Liver (tissue), 9 donors: ENCODE data around the gene SET. TPM values are rescaled to one million over a fixed set of nuclear protein-coding genes. Genes with fewer than 3 reads are reported as not detected.
A peak's percentile ranks its signal among the peaks of the same experiment; 100 is the strongest.
"Not testable (repeated sequence)": the region's sequence is repeated elsewhere in the genome, so short reads cannot be mapped to it uniquely, and the experiment has no call there.

Experiments
- DNase-seq: peaks from one replicate; pipeline ENCODE4 v3.0.0-alpha.2; 2017; ENCODE audit warnings: low spot score
- H3K27ac ChIP-seq, 2 donors: one replicate each; pipeline ENCODE4 v1.7.0; 2013; ENCODE audit warnings: inconsistent platforms in 2 of 2, low read length in 2 of 2, control low read depth in 1 of 2, low read depth in 1 of 2, mild to moderate bottlenecking in 1 of 2
- H3K27me3 ChIP-seq, 4 donors: one replicate each; pipeline versions ENCODE4 v1.6.1 to v1.7.0; 2013; ENCODE audit warnings: low read length in 3 of 4, inconsistent platforms in 1 of 4, mild to moderate bottlenecking in 1 of 4, moderate library complexity in 1 of 4; ENCODE audit not compliant: control insufficient read depth in 4 of 4, insufficient read depth in 4 of 4
- H3K36me3 ChIP-seq, 4 donors: one replicate each; pipeline versions ENCODE4 v1.6.1 to v1.7.0; 2013; ENCODE audit warnings: low read length in 3 of 4, mild to moderate bottlenecking in 3 of 4, low read depth in 1 of 4, moderate library complexity in 1 of 4; ENCODE audit not compliant: control insufficient read depth in 4 of 4, insufficient read depth in 3 of 4
- H3K4me1 ChIP-seq, 4 donors: one replicate each; pipeline versions ENCODE4 v1.6.1 to v1.7.0; 2013; ENCODE audit warnings: low read length in 3 of 4, mild to moderate bottlenecking in 3 of 4, moderate library complexity in 1 of 4; ENCODE audit not compliant: control insufficient read depth in 4 of 4, insufficient read depth in 4 of 4
- H3K4me3 ChIP-seq, 3 donors: one replicate each; pipeline versions ENCODE4 v1.6.1 to v1.7.0; 2013; ENCODE audit warnings: low read length in 3 of 3, control low read depth in 1 of 3, low read depth in 1 of 3, mild to moderate bottlenecking in 1 of 3
- H3K9ac ChIP-seq, 2 donors: one replicate each; pipeline ENCODE4 v1.7.0; 2013; ENCODE audit warnings: low read length in 2 of 2, mild to moderate bottlenecking in 2 of 2, moderate library complexity in 2 of 2, control low read depth in 1 of 2, low read depth in 1 of 2
- H3K9me3 ChIP-seq, 4 donors: one replicate each; pipeline versions ENCODE4 v1.6.1 to v1.7.0; 2013; ENCODE audit warnings: low read length in 3 of 4; ENCODE audit not compliant: control insufficient read depth in 4 of 4
- ATF3 ChIP-seq: IDR thresholded peaks from 2 replicates; pipeline ENCODE4 v1.6.1; 2016; ENCODE audit warnings: antibody characterized with exemption
- CTCF ChIP-seq: fragments of 150-350 bp; IDR thresholded peaks from 2 replicates; pipeline ENCODE4 v1.5.1; 2017; ENCODE audit warnings: improper control_type of control experiment, low read depth, low read length; ENCODE audit not compliant: missing input control
- EGR1 ChIP-seq, 2 donors: IDR thresholded peaks; 2 replicates each; pipeline ENCODE4 v1.6.1; 2016 to 2018; ENCODE audit warnings: antibody characterized with exemption in 2 of 2, low read depth in 2 of 2
- FOXA1 ChIP-seq: IDR thresholded peaks from 2 replicates; pipeline ENCODE4 v1.6.1; 2016; ENCODE audit warnings: antibody characterized with exemption
- FOXA2 ChIP-seq: IDR thresholded peaks from 2 replicates; pipeline ENCODE4 v1.6.1; 2016; ENCODE audit warnings: antibody characterized with exemption
- GABPA ChIP-seq, 2 donors: IDR thresholded peaks in 1 of 2; conservative IDR thresholded peaks in 1 of 2; 2 replicates each; pipeline ENCODE4 v1.6.1; 2016; ENCODE audit warnings: antibody characterized with exemption in 2 of 2, mild to moderate bottlenecking in 1 of 2, moderate library complexity in 1 of 2
- HNF4A ChIP-seq, 2 donors: conservative IDR thresholded peaks; 2 replicates each; pipeline ENCODE4 v1.6.1; 2016; ENCODE audit warnings: antibody characterized with exemption in 2 of 2, mild to moderate bottlenecking in 2 of 2
- HNF4G ChIP-seq: IDR thresholded peaks from 2 replicates; pipeline ENCODE4 v1.6.1; 2016; ENCODE audit warnings: antibody characterized with exemption
- JUND ChIP-seq, 2 donors: IDR thresholded peaks; 2 replicates each; pipeline ENCODE4 v1.6.1; 2016; ENCODE audit warnings: antibody characterized with exemption in 2 of 2
- MAX ChIP-seq: IDR thresholded peaks from 2 replicates; pipeline ENCODE4 v1.6.1; 2016; ENCODE audit warnings: antibody characterized with exemption
- NR2F2 ChIP-seq: IDR thresholded peaks from 2 replicates; pipeline ENCODE4 v1.6.1; 2016; ENCODE audit warnings: antibody characterized with exemption
- RAD21 ChIP-seq, 2 donors: IDR thresholded peaks; 2 replicates each; pipeline ENCODE4 v1.6.1; 2016; ENCODE audit warnings: antibody characterized with exemption in 2 of 2, mild to moderate bottlenecking in 2 of 2
- REST ChIP-seq: IDR thresholded peaks from 2 replicates; pipeline ENCODE4 v1.6.1; 2016; ENCODE audit warnings: antibody characterized with exemption, mild to moderate bottlenecking
- RXRA ChIP-seq, 2 donors: IDR thresholded peaks; 2 replicates each; pipeline ENCODE4 v1.6.1; 2017 to 2018; ENCODE audit warnings: antibody characterized with exemption in 2 of 2, mild to moderate bottlenecking in 1 of 2
- SP1 ChIP-seq: IDR thresholded peaks from 2 replicates; pipeline ENCODE4 v1.6.1; 2018; ENCODE audit warnings: antibody characterized with exemption, mild to moderate bottlenecking
- TAF1 ChIP-seq: conservative IDR thresholded peaks from 2 replicates; pipeline ENCODE4 v1.6.1; 2016; ENCODE audit warnings: antibody characterized with exemption, mild to moderate bottlenecking
- YY1 ChIP-seq: IDR thresholded peaks from 2 replicates; pipeline ENCODE4 v1.6.1; 2016; ENCODE audit warnings: antibody characterized with exemption, mild to moderate bottlenecking
- WGBS: extraction: QIAGEN DNeasy Blood & Tissue Kit; methylation state at CpG from one replicate; pipeline ENCODE4 v1.1.7; 2013; 5-methylcytosine and 5-hydroxymethylcytosine counted together
- polyA plus RNA-seq, 2 donors: library from polyadenylated mRNA; stranded (reverse) in 1 of 2; unstranded in 1 of 2; fragments of 200-250 nt in 1 of 2; fragments of >200 nt in 1 of 2; fragmentation: Nextera tagmentation in 1 of 2; extraction: Ambion mirVana in 1 of 2; gene quantifications; one replicate each; pipeline versions ENCODE4 v1.2.1 to v1.2.3, GENCODE V29; 2013 to 2015
- total RNA-seq, 2 donors: library from RNA; depleted of rRNA; stranded (reverse); fragments of >200 nt; gene quantifications; one replicate each; pipeline ENCODE4 v1.2.3, GENCODE V29; 2014
- TF ChIP-seq, protein P1 (sequence below): IDR thresholded peaks from 2 replicates; pipeline ENCODE4 v1.6.1; 2016; ENCODE audit warnings: antibody characterized with exemption
- donor health status: healthy.
- donor health status: healthy.
- donor health status: healthy.
- donor health status: healthy.
- donor health status: healthy.

SET gene
- total and polyA plus RNA-seq, 4 donors = 58.2 to 95.6 (median 69.3) TPM

DNA sequence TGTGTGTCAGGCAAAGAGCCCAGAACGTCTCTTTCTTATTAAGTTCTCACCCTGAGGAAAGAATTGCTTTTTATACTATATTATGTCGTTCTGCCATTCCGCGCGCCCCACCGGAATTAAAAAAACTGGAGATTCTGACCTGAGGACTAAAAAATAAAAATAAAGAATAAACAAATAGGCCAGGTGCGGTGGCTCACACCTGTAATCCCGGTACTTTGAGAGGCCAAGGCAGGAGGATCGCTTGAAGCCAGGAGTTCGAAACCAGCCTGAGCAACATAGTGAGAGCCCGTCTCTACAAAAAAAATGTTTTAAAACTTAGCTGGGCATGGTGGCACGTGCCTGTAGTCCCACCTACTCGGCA is 31.7 kb upstream of the SET start:
- Histone ChIP-seq H3K36me3 (no peaks in the 10 kb centered on the region), H3K9me3 (no peaks in the 10 kb centered on the region), H3K27ac (peak overlapping the region; percentile 96 to 97), H3K27me3 (no peaks in the 10 kb centered on the region), H3K4me1 (peaks cover 0 to 4% (median 1%) of the 10 kb centered on the region in 4 donors), H3K9ac (peak overlapping the region; percentile 44 to 88), H3K4me3 (no peak overlapping the region)
- no peak for DNase-seq
- no peak for TF ChIP-seq FOXA1
- TF ChIP-seq RAD21 (IDR thresholded peaks at IDR 0.05) = no peak
- no peak for TF ChIP-seq HNF4G
- TF ChIP-seq ATF3 = no peak
- no peak for TF ChIP-seq JUND (IDR thresholded peaks at IDR 0.05)
- TF ChIP-seq, protein P1, sequence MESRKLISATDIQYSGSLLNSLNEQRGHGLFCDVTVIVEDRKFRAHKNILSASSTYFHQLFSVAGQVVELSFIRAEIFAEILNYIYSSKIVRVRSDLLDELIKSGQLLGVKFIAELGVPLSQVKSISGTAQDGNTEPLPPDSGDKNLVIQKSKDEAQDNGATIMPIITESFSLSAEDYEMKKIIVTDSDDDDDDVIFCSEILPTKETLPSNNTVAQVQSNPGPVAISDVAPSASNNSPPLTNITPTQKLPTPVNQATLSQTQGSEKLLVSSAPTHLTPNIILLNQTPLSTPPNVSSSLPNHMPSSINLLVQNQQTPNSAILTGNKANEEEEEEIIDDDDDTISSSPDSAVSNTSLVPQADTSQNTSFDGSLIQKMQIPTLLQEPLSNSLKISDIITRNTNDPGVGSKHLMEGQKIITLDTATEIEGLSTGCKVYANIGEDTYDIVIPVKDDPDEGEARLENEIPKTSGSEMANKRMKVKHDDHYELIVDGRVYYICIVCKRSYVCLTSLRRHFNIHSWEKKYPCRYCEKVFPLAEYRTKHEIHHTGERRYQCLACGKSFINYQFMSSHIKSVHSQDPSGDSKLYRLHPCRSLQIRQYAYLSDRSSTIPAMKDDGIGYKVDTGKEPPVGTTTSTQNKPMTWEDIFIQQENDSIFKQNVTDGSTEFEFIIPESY = no peak
- 97% methylated on average over 13 of the region's 13 CpGs for WGBS

- H3K36me3 ChIP-seq = no peaks in the 10 kb centered on the region
- 97% methylated on average over 3 of the region's 3 CpGs for WGBS
- no peak for DNase-seq
- H3K9ac ChIP-seq = no peak overlapping the region
- H3K27ac ChIP-seq = no peak overlapping the region
- peaks cover 0 to 4% (median 1%) of the 10 kb centered on the region in 4 donors for H3K4me1 ChIP-seq
- TF ChIP-seq HNF4A (conservative IDR thresholded peaks at IDR 0.05) (no peak), RAD21 (IDR thresholded peaks at IDR 0.05) (no peak), REST (no peak), ATF3 (no peak), HNF4G (no peak), TAF1 (no peak), CTCF (no peak), RXRA (IDR thresholded peaks at IDR 0.05) (no peak), MAX (no peak), JUND (IDR thresholded peaks at IDR 0.05) (no peak), FOXA1 (no peak), YY1 (no peak), FOXA2 (no peak), GABPA (IDR thresholded peaks at IDR 0.05 in 1 of 2, conservative IDR thresholded peaks at IDR 0.05 in 1 of 2) (no peak), EGR1 (IDR thresholded peaks at IDR 0.05; ENCODE audit: low read depth in 2 of 2) (no peak), NR2F2 (no peak), SP1 (no peak)
- TF ChIP-seq, protein P1 = no peak
- H3K27me3 ChIP-seq = no peaks in the 10 kb centered on the region
- H3K9me3 ChIP-seq = no peaks in the 10 kb centered on the region
- no peak overlapping the region for H3K4me3 ChIP-seq
Measured at GRCh38 chr9:128657796-128658195, 31.2 kb upstream of the SET start.

DNA sequence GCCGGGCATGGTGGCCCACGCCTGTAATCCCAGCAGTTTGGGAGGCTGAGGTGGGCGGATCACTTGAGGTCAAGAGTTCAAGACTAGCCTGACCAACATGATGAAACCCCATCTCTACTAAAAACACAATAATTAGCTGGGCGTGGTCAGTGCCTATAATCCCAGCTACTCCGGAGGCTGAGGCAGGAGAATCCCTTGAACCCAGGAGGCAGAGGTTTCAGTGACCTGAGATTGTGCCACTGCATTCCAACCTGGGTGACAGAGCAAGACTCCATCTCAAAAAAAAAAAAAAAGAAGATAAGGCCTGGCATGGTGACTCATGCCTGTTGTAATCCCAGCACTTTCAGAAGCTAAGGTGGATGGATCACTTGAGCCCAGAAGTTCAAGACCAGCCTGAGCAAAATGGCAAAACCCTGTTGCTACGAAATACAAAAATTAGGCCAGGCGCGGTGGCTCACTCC is 22.5 kb upstream of the SET start:
- H3K27me3 ChIP-seq, H3K9me3 ChIP-seq, H3K4me1 ChIP-seq, H3K36me3 ChIP-seq, H3K4me3 ChIP-seq, H3K9ac ChIP-seq, H3K27ac ChIP-seq, DNase-seq: not testable (repeated sequence)
- WGBS = 96% methylated on average over 8 of the region's 8 CpGs
